H1 (cell line): ENCODE results near the gene DAG1. TPM values are rescaled to one million over a fixed set of nuclear protein-coding genes. Genes with fewer than 3 reads are reported as not detected.
A peak's percentile ranks its signal among the peaks of the same experiment; 100 is the strongest.

Source experiments
- CTCF ChIA-PET: fragments of 300-600 bp; sonication (Branson Sonifier 250); formaldehyde crosslinking; loops from one replicate; lab custom pipeline; 2021; ENCODE audit not compliant: partially characterized antibody; lab: Charles Lee
- POLR2A ChIA-PET: fragments of 300-600 bp; sonication (Branson Sonifier 250); formaldehyde crosslinking; loops from one replicate; lab custom pipeline; 2021; ENCODE audit warnings: inconsistent platforms; ENCODE audit not compliant: partially characterized antibody; lab: Charles Lee
- DNase-seq, 2 experiments: peaks; one replicate each; pipeline versions ENCODE4 v3.0.0 to v3.0.0-alpha.2; 2010 to 2022; ENCODE audit warnings: low spot score in 2 of 2, low read depth in 1 of 2, mixed read lengths in 1 of 2
- FAIRE-seq: peaks from 2 replicates; lab custom pipeline; 2011; peaks lifted over from hg19 to GRCh38; lab: Jason Lieb, UNC
- H2AFZ ChIP-seq: 2 replicates; pipeline ENCODE4 v1.8.1; 2012; ENCODE audit warnings: low read length, inconsistent platforms
- H2AK5ac ChIP-seq: 2 replicates; pipeline ENCODE4 v1.6.1; 2013; ENCODE audit warnings: low read depth, low read length
- H2BK120ac ChIP-seq: replicated peaks from 2 replicates; pipeline ENCODE3; 2013; ENCODE audit warnings: low read depth, low read length, inconsistent platforms
- H2BK12ac ChIP-seq: 2 replicates; pipeline ENCODE4 v1.6.1; 2013; ENCODE audit warnings: low read depth, low read length
- H2BK15ac ChIP-seq: 2 replicates; pipeline ENCODE4 v1.6.1; 2013; ENCODE audit warnings: low read length
- H2BK20ac ChIP-seq: 2 replicates; pipeline ENCODE4 v1.6.1; 2013; ENCODE audit warnings: low read length
- H2BK5ac ChIP-seq: 2 replicates; pipeline ENCODE4 v1.6.1; 2013; ENCODE audit warnings: low read depth, low read length
- H3K14ac ChIP-seq: 2 replicates; pipeline ENCODE4 v1.6.1; 2013; ENCODE audit warnings: inconsistent platforms; ENCODE audit not compliant: insufficient read length
- H3K18ac ChIP-seq: 2 replicates; pipeline ENCODE4 v1.6.1; 2013; ENCODE audit warnings: low read length; ENCODE audit errors: extremely low read depth
- H3K23ac ChIP-seq: 2 replicates; pipeline ENCODE4 v1.6.1; 2013; ENCODE audit warnings: inconsistent platforms; ENCODE audit not compliant: insufficient read length
- H3K23me2 ChIP-seq: 2 replicates; pipeline ENCODE4 v1.6.1; 2013; ENCODE audit warnings: low read depth, low read length
- H3K27ac ChIP-seq: 2 replicates; pipeline ENCODE4 v1.6.1; 2011; ENCODE audit warnings: low read depth, low read length, inconsistent platforms
- H3K27me3 ChIP-seq, 4 experiments: replicated peaks in 1 of 4; 1 replicate in 1 of 4; 2 replicates in 3 of 4; pipeline versions ENCODE4 v1.6.1 to v1.8.1; 2011 to 2013; ENCODE audit warnings: low read length in 3 of 4, mild to moderate bottlenecking in 3 of 4, inconsistent platforms in 2 of 4, mixed read lengths in 2 of 4, moderate library complexity in 1 of 4; ENCODE audit not compliant: control insufficient read depth in 3 of 4, insufficient read depth in 3 of 4; ENCODE audit errors: extremely low read depth in 1 of 4
- H3K36me3 ChIP-seq, 4 experiments: 2 replicates each; pipeline versions ENCODE4 v1.6.1 to v1.8.1; 2011 to 2013; ENCODE audit warnings: mild to moderate bottlenecking in 4 of 4, low read length in 3 of 4, moderate library complexity in 2 of 4, control low read depth in 1 of 4, inconsistent platforms in 1 of 4; ENCODE audit not compliant: insufficient read depth in 4 of 4, control insufficient read depth in 2 of 4
- H3K4ac ChIP-seq: replicated peaks from 2 replicates; pipeline ENCODE3; 2013; ENCODE audit warnings: low read length, low read depth, mixed read lengths, inconsistent platforms; ENCODE audit not compliant: insufficient read length
- H3K4me1 ChIP-seq, 4 experiments: replicated peaks in 1 of 4; 1 replicate in 1 of 4; 2 replicates in 3 of 4; pipeline versions ENCODE4 v1.6.1 to v1.8.1; 2011 to 2013; ENCODE audit warnings: low read length in 3 of 4, inconsistent platforms in 2 of 4, mixed read lengths in 1 of 4; ENCODE audit not compliant: insufficient read depth in 4 of 4, control insufficient read depth in 3 of 4
- H3K4me2 ChIP-seq, 2 experiments: 2 replicates each; pipeline versions ENCODE4 v1.6.1 to v1.8.1; 2011 to 2013; ENCODE audit warnings: low read depth in 2 of 2, low read length in 2 of 2, control low read depth in 1 of 2, inconsistent platforms in 1 of 2, mild to moderate bottlenecking in 1 of 2; ENCODE audit not compliant: insufficient read depth in 1 of 2
- H3K4me3 ChIP-seq, 4 experiments: fragments of 200-600, 300-600 bp in 1 of 4; sonication (generic), shearing (Covaris generic), sonication (Bioruptor Twin) in 1 of 4; 2 replicates each; pipeline versions ENCODE4 v1.5.1 to v1.8.1; 2011 to 2016; ENCODE audit warnings: low read length in 4 of 4, low read depth in 3 of 4, control low read depth in 2 of 4, inconsistent platforms in 2 of 4, mild to moderate bottlenecking in 2 of 4, mixed read lengths in 1 of 4, moderate library complexity in 1 of 4; ENCODE audit not compliant: insufficient read depth in 2 of 4; ENCODE audit errors: extremely low read depth in 1 of 4
- H3K56ac ChIP-seq: replicated peaks from 2 replicates; pipeline ENCODE3; 2013; ENCODE audit warnings: low read depth, mild to moderate bottlenecking, mixed read lengths, low read length, inconsistent platforms; ENCODE audit not compliant: insufficient read length
- H3K79me1 ChIP-seq: 2 replicates; pipeline ENCODE4 v1.6.1; 2013; ENCODE audit warnings: low read depth, low read length, control low read depth
- H3K79me2 ChIP-seq, 2 experiments: 2 replicates each; pipeline versions ENCODE4 v1.6.1 to v1.8.1; 2012 to 2013; ENCODE audit warnings: low read length in 2 of 2, mild to moderate bottlenecking in 2 of 2, inconsistent platforms in 1 of 2; ENCODE audit not compliant: insufficient read depth in 2 of 2, control insufficient read depth in 1 of 2
- H3K9ac ChIP-seq, 4 experiments: replicated peaks in 1 of 4; 1 replicate in 1 of 4; 2 replicates in 3 of 4; pipeline versions ENCODE4 v1.6.1 to v1.8.1; 2011 to 2013; ENCODE audit warnings: low read depth in 3 of 4, low read length in 3 of 4, control low read depth in 2 of 4, mild to moderate bottlenecking in 2 of 4, moderate library complexity in 2 of 4, inconsistent platforms in 1 of 4; ENCODE audit errors: extremely low read depth in 1 of 4
- H3K9me3 ChIP-seq, 2 experiments: 2 replicates each; pipeline versions ENCODE4 v1.6.1 to v1.8.1; 2012 to 2013; ENCODE audit warnings: mild to moderate bottlenecking in 2 of 2, moderate library complexity in 2 of 2, control low read depth in 1 of 2, inconsistent platforms in 1 of 2, low read depth in 1 of 2, low read length in 1 of 2, mixed read lengths in 1 of 2; ENCODE audit not compliant: insufficient read depth in 2 of 2
- H4K20me1 ChIP-seq, 2 experiments: replicated peaks in 1 of 2; 2 replicates each; pipeline versions ENCODE3 to v1.8.1; 2011 to 2013; ENCODE audit warnings: inconsistent platforms in 2 of 2, low read length in 2 of 2, mild to moderate bottlenecking in 1 of 2; ENCODE audit not compliant: insufficient read depth in 2 of 2, control insufficient read depth in 1 of 2
- H4K5ac ChIP-seq: 2 replicates; pipeline ENCODE4 v1.6.1; 2013; ENCODE audit warnings: low read length, low read depth, mixed read lengths, inconsistent platforms; ENCODE audit not compliant: insufficient read length
- H4K8ac ChIP-seq: 2 replicates; pipeline ENCODE4 v1.8.0; 2013; ENCODE audit warnings: mild to moderate bottlenecking, moderate library complexity, low read length, inconsistent platforms; ENCODE audit not compliant: insufficient read depth; ENCODE audit errors: extremely low read depth
- H4K91ac ChIP-seq: replicated peaks from 2 replicates; pipeline ENCODE3; 2013; ENCODE audit warnings: low read length, mixed read lengths, inconsistent platforms; ENCODE audit not compliant: insufficient read length
- CEBPB ChIP-seq: IDR thresholded peaks from 2 replicates; pipeline ENCODE4 v1.6.1; 2012; ENCODE audit warnings: low read depth, low read length
- CTCF ChIP-seq, 3 experiments: IDR thresholded peaks; 1 replicate in 2 of 3; 2 replicates in 1 of 3; pipeline versions ENCODE4 v1.5.1 to v1.6.1; 2011; ENCODE audit warnings: low read length in 3 of 3, mild to moderate bottlenecking in 3 of 3, inconsistent platforms in 2 of 3, low read depth in 1 of 3, moderate library complexity in 1 of 3; ENCODE audit not compliant: insufficient read depth in 1 of 3; ENCODE audit errors: control extremely low read depth in 1 of 3
- E2F6 ChIP-seq: IDR thresholded peaks from 2 replicates; pipeline ENCODE4 v1.6.1; 2012; ENCODE audit warnings: inconsistent platforms
- EP300 ChIP-seq, 2 experiments: IDR thresholded peaks; 1 replicate in 1 of 2; 2 replicates in 1 of 2; pipeline ENCODE4 v1.6.1; 2011 to 2012; ENCODE audit warnings: low read depth in 2 of 2, low read length in 2 of 2, mild to moderate bottlenecking in 2 of 2, borderline replicate concordance in 1 of 2, inconsistent platforms in 1 of 2, moderate library complexity in 1 of 2
- FOSL1 ChIP-seq: IDR thresholded peaks from 2 replicates; pipeline ENCODE4 v1.6.1; 2011; ENCODE audit warnings: mild to moderate bottlenecking, low read depth, low read length, moderate library complexity; ENCODE audit not compliant: insufficient read depth
- RAD21 ChIP-seq, 2 experiments: IDR thresholded peaks in 1 of 2; conservative IDR thresholded peaks in 1 of 2; 2 replicates each; pipeline ENCODE4 v1.6.1; 2011; ENCODE audit warnings: low read depth in 2 of 2, low read length in 2 of 2, improper control_type of control experiment in 1 of 2, inconsistent platforms in 1 of 2, mild to moderate bottlenecking in 1 of 2, moderate library complexity in 1 of 2
- SIN3A ChIP-seq, 2 experiments: IDR thresholded peaks in 1 of 2; conservative IDR thresholded peaks in 1 of 2; 2 replicates each; pipeline ENCODE4 v1.6.1; 2011 to 2012; ENCODE audit warnings: low read length in 2 of 2, improper control_type of control experiment in 1 of 2, low read depth in 1 of 2, mild to moderate bottlenecking in 1 of 2
- SP2 ChIP-seq: IDR thresholded peaks from 2 replicates; pipeline ENCODE4 v1.6.1; 2012; ENCODE audit warnings: mild to moderate bottlenecking, low read length, inconsistent platforms
- ZNF274 ChIP-seq: IDR thresholded peaks from 2 replicates; pipeline ENCODE4 v1.7.0; 2012; ENCODE audit warnings: low read length, borderline replicate concordance; ENCODE audit errors: extremely low read depth
- WGBS, 2 experiments: shearing (Covaris generic) in 1 of 2; methylation state at CpG; one replicate each; pipeline versions ENCODE4 v1.1.6 to v1.1.7; 2013 to 2015; ENCODE audit warnings: low lambda C conversion rate in 2 of 2, mixed read lengths in 2 of 2, inconsistent platforms in 1 of 2, low coverage in 1 of 2, missing lambda C conversion rate in 1 of 2; ENCODE audit not compliant: insufficient replicate concordance in 2 of 2, insufficient coverage in 1 of 2, insufficient read length in 1 of 2; ENCODE audit errors: extremely low coverage in 1 of 2, missing lambda C conversion rate in 1 of 2; 5-methylcytosine and 5-hydroxymethylcytosine counted together
- polyA plus RNA-seq, 7 experiments: library from polyadenylated mRNA; depleted of rRNA in 3 of 7; stranded (reverse) in 5 of 7; unstranded in 2 of 7; fragments of >200 nt in 5 of 7; fragments of 200-250 nt in 2 of 7; gene quantifications; 1 replicate in 5 of 7; 2 replicates in 1 of 7; 4 replicates in 1 of 7; pipeline versions ENCODE4 v1.2.1 to v1.2.3, GENCODE V29; 2011 to 2013; ENCODE audit warnings: missing spikeins in 2 of 7, mixed read lengths in 2 of 7
- total RNA-seq: library from RNA; stranded (reverse); fragmentation: NEBNext Ultra II Directional; extraction: Animal tissue kit (Norgen Biotek cat#: 25700); gene quantifications from 2 replicates; pipeline ENCODE4 v1.2.1, GENCODE V29; 2021

The DAG1 gene
- total and polyA plus RNA-seq, 2 of the 8 experiments (the other 6 are each of a cell fraction or from before 2014, with no cell fraction given), result 97.5 to 138 TPM

- DNase-seq (peak; percentile 61 to 71), FAIRE-seq (peak; percentile 94)
- H2BK5ac ChIP-seq, result no peak overlapping the region
- no peak overlapping the region for H2BK20ac ChIP-seq
- no peaks in the 10 kb centered on the region for H3K79me1 ChIP-seq
- CTCF ChIA-PET, result interaction anchor here (0.6 to 4.1 kb wide), 43 partner anchors 9 to 284 kb away, joined by 3 to 50 read pairs (median 6); partner anchors contain the start of genes AMT and USP4
- no peak overlapping the region for H3K56ac ChIP-seq
- no peak overlapping the region for H2BK120ac ChIP-seq
- no peaks in the 10 kb centered on the region for H3K36me3 ChIP-seq
- no peaks in the 10 kb centered on the region for H3K23me2 ChIP-seq
- H3K4me2 ChIP-seq, result no peak overlapping the region
- H3K4me3 ChIP-seq, result no peak overlapping the region
- H2BK15ac ChIP-seq, result no peak overlapping the region
- no peak overlapping the region; a peak in 1 of 7 replicates for H3K9ac ChIP-seq
- no peaks in the 10 kb centered on the region for H3K79me2 ChIP-seq
- no peaks in the 10 kb centered on the region for H3K9me3 ChIP-seq
- H3K4me1 ChIP-seq, result peaks cover 5 to 13% (median 11%) of the 10 kb centered on the region in 4 experiments
- H4K91ac ChIP-seq, result no peak overlapping the region
- no peaks in the 10 kb centered on the region for H3K27me3 ChIP-seq
- H3K4ac ChIP-seq, result no peak overlapping the region
- 46% methylated on average over 2 of the region's 2 CpGs; no CpG with 5 or more reads in 1 of the 2 experiments for WGBS, 2 experiments
- no peak overlapping the region for H4K8ac ChIP-seq
- H4K20me1 ChIP-seq, result no peaks in the 10 kb centered on the region
- no peak overlapping the region for H3K18ac ChIP-seq
- H3K14ac ChIP-seq, result no peak overlapping the region
- H2AFZ ChIP-seq, result no peak overlapping the region
- H2AK5ac ChIP-seq, result no peak overlapping the region
- no peak overlapping the region for H2BK12ac ChIP-seq
- no peak overlapping the region for H3K27ac ChIP-seq
- H4K5ac ChIP-seq, result no peak overlapping the region
- POLR2A ChIA-PET, result interaction anchor here (0.7 to 11.8 kb wide), 6 partner anchors 17 to 97 kb away, joined by 3 to 205 read pairs (median 4); partner anchors contain the start of genes AMT, DAG1, RHOA and TCTA
- H3K23ac ChIP-seq, result no peak overlapping the region
- TF ChIP-seq SIN3A (conservative IDR thresholded peaks at IDR 0.05 in 1 of 2, IDR thresholded peaks at IDR 0.05 in 1 of 2; ENCODE audit: low read depth in 1 of 2, low read length in 2 of 2) (0 out of 4 replicates have a peak, but pooled peaks of 1 of the 2 experiments have one; percentile 36), CTCF (IDR thresholded peaks at IDR 0.05; ENCODE audit: control extremely low read depth in 1 of 3, insufficient read depth in 1 of 3, low read depth in 1 of 3, low read length in 3 of 3) (peak; percentile 71 to 82 (median 81)), ZNF274 (no peak), E2F6 (peak; percentile 76; the same call in 1 of the 2 replicates), EP300 (IDR thresholded peaks at IDR 0.05; ENCODE audit: borderline replicate concordance in 1 of 2, low read depth in 2 of 2, low read length in 2 of 2) (no peak), CEBPB (no peak), FOSL1 (no peak), RAD21 (IDR thresholded peaks at IDR 0.05 in 1 of 2, conservative IDR thresholded peaks at IDR 0.05 in 1 of 2; ENCODE audit: low read depth in 2 of 2, low read length in 2 of 2) (peak; percentile 94 to 96), SP2 (no peak)
Measured at GRCh38 chr3:49454458-49454857, 15.6 kb upstream of the DAG1 start.
